Stimulated activated naive B cell treated with anti-CD40 and anti-IgM and Interleukin-4, amounts not matched to agents 10 μg/mL and 1 μg/mL and 100 μg/mL, for 72 hours (primary cell): Measurements from ENCODE around the gene IFI30.
A peak's percentile ranks its signal among the peaks of the same experiment; 100 is the strongest.

Source experiments
- ATAC-seq, 2 donors: fragments of 150-1000 bp; cut with Tn5 transposase; replicated peaks; 2 replicates each; pipeline ENCODE4 v1.10.0; 2021; ENCODE audit warnings: moderate library complexity in 1 of 2
- DNase-seq: peaks from one replicate; pipeline ENCODE4 v3.0.0; 2021
- H3K27ac Mint-ChIP-seq: one replicate; pipeline ENCODE4 v1.8.0; 2022; ENCODE audit warnings: mild to moderate bottlenecking, mixed read lengths
- H3K27me3 Mint-ChIP-seq, 2 donors: one replicate each; pipeline ENCODE4 v1.8.0; 2022; ENCODE audit warnings: mixed read lengths in 2 of 2
- H3K36me3 Mint-ChIP-seq, 2 donors: one replicate each; pipeline ENCODE4 v1.8.0; 2022; ENCODE audit warnings: mixed read lengths in 2 of 2, mild to moderate bottlenecking in 1 of 2
- H3K4me1 Mint-ChIP-seq, 2 donors: one replicate each; pipeline ENCODE4 v1.8.0; 2022; ENCODE audit warnings: mixed read lengths in 2 of 2, mild to moderate bottlenecking in 1 of 2
- H3K4me3 Mint-ChIP-seq, 2 donors: one replicate each; pipeline ENCODE4 v1.8.0; 2022; ENCODE audit warnings: mild to moderate bottlenecking in 2 of 2, mixed read lengths in 2 of 2, moderate library complexity in 1 of 2
- H3K9me3 Mint-ChIP-seq, 2 donors: one replicate each; pipeline ENCODE4 v1.8.0; 2022; ENCODE audit warnings: mixed read lengths in 2 of 2, mild to moderate bottlenecking in 1 of 2

Gene IFI30

DNA sequence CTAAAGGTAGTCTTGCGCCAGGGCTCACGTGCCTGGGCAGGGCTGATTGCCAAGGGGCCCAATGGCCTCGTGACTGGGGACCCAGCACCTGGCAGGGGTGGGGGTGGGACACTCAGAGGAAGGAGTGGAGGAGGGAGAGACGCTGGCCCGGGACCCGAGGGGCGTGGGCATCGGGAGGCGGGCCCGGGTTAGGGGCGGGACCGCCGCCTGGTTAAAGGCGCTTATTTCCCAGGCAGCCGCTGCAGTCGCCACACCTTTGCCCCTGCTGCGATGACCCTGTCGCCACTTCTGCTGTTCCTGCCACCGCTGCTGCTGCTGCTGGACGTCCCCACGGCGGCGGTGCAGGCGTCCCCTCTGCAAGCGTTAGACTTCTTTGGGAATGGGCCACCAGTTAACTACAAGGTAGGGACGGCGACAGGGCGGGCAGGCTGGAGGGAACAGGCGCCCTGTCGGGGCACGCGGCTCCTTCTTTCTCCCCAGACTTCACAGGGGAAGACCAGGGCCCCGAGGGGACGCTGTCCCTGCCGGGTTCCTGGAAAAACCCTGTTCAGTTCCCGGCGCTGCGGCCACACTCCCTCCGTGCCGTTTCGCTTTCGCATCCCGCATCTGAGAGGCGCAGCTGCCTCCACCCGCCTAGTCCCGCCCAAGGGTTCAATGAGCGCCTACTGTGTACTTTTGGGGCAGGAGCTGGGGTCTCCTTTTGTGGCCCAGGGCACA lies at the start of gene IFI30:
Gene IFI30, plus strand, starts transcription at position 242 of the 717 bp plus-strand sequence. Its CDS starts 29 bp downstream, at position 271.
- peaks cover 56 to 92% of the 10 kb centered on the region in 2 donors for H3K4me1 Mint-ChIP-seq
- H3K27ac Mint-ChIP-seq = peak within 1 kb of the TSS; percentile 99
- DNase-seq (peak; percentile 92), ATAC-seq (peak; percentile 65 to 72)
- H3K36me3 Mint-ChIP-seq = peaks cover 53 to 75% of the 10 kb centered on the region in 2 donors
- peak within 1 kb of the TSS; percentile 94 to 98 for H3K4me3 Mint-ChIP-seq
- H3K27me3 Mint-ChIP-seq = no peaks in the 10 kb centered on the region
- peaks cover 0 to 3% of the 10 kb centered on the region in 2 donors for H3K9me3 Mint-ChIP-seq

DNA sequence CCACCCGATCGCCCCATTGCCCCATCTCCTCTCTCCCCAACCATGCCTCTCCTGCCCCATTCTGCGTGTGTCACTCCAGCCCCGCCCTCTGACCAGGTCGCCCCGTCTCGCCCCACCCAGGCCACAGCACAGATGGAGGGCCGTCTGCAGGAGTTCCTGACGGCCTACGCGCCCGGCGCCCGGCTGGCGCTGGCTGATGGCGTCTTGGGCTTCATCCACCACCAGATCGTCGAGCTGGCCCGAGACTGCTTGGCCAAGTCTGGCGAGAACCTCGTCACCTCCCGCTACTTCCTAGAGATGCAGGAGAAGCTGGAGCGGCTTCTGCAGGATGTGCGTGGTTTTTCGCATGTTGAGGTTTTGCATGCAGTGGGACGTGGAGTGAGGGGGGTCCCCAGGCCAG lies 49.8 kb upstream of the IFI30 start:
- peaks cover 13 to 25% of the 10 kb centered on the region in 2 donors for H3K4me1 Mint-ChIP-seq
- no peak overlapping the region for H3K27ac Mint-ChIP-seq
- ATAC-seq = no peak
- peaks cover 41 to 57% of the 10 kb centered on the region in 2 donors for H3K36me3 Mint-ChIP-seq
- no peaks in the 10 kb centered on the region for H3K27me3 Mint-ChIP-seq
- H3K4me3 Mint-ChIP-seq = no peak overlapping the region
- DNase-seq = no peak
- H3K9me3 Mint-ChIP-seq = no peaks in the 10 kb centered on the region

DNA sequence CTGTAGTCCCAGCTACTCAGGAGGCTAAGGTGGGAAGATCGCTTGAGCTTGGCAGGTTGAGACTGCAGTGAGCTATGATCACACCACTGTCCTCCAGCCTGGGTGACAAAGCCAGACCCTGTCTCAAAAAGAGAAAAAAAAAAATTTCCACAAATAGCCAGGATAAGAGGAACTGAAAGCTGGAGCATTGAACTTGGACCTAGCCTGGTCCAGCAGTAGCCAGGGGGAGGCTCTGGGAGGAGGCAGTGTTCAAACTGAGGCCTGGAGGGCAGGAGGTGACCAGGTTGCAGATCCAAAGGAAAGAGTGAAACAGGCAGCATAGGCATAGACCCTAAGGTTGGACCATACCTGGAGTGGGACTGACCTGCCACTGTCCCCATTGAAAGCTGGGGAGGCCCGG lies 47.5 kb upstream of the IFI30 start:
- no peak for ATAC-seq
- Mint-ChIP-seq H3K4me3 (no peak overlapping the region), H3K9me3 (no peaks in the 10 kb centered on the region), H3K36me3 (peaks cover 59 to 67% of the 10 kb centered on the region in 2 donors), H3K27me3 (no peaks in the 10 kb centered on the region), H3K4me1 (peaks cover 0 to 7% of the 10 kb centered on the region in 2 donors), H3K27ac (peak overlapping the region; percentile 83)
- no peak for DNase-seq

DNA sequence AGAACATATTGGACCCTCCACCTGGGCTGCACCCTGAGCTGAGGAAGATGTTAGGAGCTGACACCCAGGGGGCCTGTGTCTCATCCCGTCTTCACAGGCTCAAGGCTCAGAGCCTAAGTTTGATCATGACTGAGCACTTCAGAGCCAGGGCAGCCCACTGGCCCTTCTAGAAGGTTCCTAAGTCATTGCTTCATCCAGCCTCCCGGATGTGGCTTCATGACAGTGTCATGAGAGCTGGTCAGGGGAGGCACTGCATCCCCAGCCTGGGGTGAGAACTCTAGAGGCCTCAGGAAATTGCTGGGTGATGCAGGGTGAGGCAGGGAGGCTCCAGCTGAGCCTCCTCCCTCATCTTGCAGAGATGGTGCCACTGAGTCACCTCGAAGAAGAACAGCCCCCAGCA lies 45.6 kb upstream of the IFI30 start:
- Mint-ChIP-seq H3K36me3 (peaks cover 55 to 66% of the 10 kb centered on the region in 2 donors), H3K27ac (no peak overlapping the region), H3K27me3 (no peaks in the 10 kb centered on the region), H3K9me3 (no peaks in the 10 kb centered on the region), H3K4me3 (no peak overlapping the region), H3K4me1 (peaks cover 0 to 5% of the 10 kb centered on the region in 2 donors)
- ATAC-seq (no peak), DNase-seq (no peak)

DNA sequence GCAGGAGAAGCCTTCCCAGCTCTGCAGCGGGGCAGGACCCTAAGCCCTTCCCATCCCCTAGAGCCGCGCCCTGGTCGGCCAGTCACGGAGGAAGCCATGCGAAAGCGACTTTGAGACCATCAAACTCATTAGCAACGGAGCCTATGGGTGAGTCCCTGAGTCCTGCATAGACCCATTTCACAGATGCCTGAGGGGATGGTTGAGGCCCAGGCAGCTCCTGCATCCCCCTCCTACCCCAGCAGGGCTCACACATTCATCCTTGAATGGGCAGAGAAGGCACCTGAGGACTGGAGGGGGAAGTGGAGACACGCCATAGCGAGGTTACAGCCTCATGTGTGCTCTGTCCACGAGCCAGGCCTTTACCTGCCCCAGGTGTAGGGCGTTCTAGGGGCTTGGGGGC lies 44.8 kb upstream of the IFI30 start:
- H3K27ac Mint-ChIP-seq = peak overlapping the region; percentile 71
- H3K27me3 Mint-ChIP-seq = no peaks in the 10 kb centered on the region
- peaks cover 0 to 5% of the 10 kb centered on the region in 2 donors for H3K4me1 Mint-ChIP-seq
- H3K4me3 Mint-ChIP-seq = no peak overlapping the region
- ATAC-seq (no peak), DNase-seq (no peak)
- peaks cover 48 to 60% of the 10 kb centered on the region in 2 donors for H3K36me3 Mint-ChIP-seq
- no peaks in the 10 kb centered on the region for H3K9me3 Mint-ChIP-seq

DNA sequence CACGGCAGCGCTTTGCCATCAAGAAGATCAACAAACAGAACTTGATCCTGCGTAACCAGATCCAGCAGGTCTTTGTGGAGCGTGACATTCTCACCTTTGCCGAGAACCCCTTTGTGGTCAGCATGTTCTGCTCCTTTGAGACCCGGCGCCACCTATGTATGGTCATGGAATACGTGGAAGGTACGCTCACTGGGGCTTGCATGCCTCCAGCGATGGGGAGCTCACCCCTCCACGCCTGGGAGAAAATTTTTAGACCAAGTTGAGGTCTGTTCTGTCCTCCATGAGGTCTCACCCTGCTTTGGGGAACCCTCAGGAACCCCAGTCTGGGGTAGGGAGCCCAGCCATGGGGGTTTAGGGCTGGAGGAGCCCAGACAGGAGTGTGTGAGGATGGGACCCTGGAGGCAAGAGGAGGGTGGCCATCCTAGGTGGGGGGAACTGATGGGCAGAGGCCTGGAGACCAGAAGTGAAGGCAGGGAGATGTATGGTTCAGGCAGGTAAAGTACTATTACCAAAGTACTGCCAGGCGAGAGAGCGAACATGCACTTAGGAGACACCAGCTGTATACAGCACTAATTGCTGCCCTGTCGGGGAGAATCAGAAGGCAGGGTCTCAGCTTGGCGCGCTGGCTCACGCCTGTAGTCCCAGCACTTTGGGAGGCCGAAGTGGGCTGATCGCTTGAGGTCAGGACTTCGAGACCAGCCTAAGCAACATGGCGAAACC lies 42.9 kb upstream of the IFI30 start:
- Mint-ChIP-seq H3K9me3 (no peaks in the 10 kb centered on the region), H3K4me1 (peaks cover 0 to 5% of the 10 kb centered on the region in 2 donors), H3K27ac (peak overlapping the region; percentile 80), H3K4me3 (no peak overlapping the region), H3K36me3 (peaks cover 54 to 64% of the 10 kb centered on the region in 2 donors), H3K27me3 (no peaks in the 10 kb centered on the region)
- no peak for ATAC-seq
- DNase-seq = no peak

DNA sequence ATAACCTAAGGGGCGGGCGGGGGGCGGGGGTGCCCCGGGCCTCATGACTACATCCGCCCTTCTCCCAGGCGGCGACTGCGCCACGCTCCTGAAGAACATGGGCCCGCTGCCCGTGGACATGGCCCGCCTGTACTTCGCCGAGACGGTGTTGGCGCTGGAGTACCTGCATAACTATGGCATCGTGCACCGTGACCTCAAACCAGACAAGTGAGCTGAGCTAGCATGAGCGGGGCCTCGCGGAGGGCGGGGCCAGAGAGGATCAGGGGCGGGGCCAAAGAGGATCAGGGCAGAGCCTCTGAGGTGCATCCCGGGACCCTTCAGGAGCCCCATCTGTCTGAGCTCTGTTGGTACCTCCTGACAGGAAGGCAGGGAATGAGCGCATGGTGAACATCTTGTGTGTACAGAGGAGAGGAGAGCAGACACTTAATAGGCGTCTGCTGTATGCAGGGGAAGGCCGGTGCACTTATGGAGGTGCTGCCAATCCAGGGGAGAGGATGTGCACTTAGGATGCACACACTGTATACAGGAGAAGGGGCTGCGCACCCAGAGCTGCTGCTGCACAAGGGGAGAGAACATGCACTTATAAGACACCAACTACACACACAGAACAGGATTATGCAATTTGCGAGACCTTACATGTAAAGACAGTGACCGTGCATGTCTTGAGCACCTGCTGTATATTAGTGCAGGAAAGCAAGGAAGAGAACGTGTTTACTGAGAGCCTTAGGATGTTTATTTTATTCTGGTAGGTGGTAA lies 41.6 kb upstream of the IFI30 start:
- H3K9me3 Mint-ChIP-seq = no peaks in the 10 kb centered on the region
- peaks cover 50 to 69% of the 10 kb centered on the region in 2 donors for H3K36me3 Mint-ChIP-seq
- H3K4me3 Mint-ChIP-seq = no peak overlapping the region
- ATAC-seq = peak in 1 of 2 donors; percentile 44
- H3K27ac Mint-ChIP-seq = no peak overlapping the region
- no peak for DNase-seq
- no peaks in the 10 kb centered on the region for H3K27me3 Mint-ChIP-seq
- no peaks in the 10 kb centered on the region for H3K4me1 Mint-ChIP-seq

DNA sequence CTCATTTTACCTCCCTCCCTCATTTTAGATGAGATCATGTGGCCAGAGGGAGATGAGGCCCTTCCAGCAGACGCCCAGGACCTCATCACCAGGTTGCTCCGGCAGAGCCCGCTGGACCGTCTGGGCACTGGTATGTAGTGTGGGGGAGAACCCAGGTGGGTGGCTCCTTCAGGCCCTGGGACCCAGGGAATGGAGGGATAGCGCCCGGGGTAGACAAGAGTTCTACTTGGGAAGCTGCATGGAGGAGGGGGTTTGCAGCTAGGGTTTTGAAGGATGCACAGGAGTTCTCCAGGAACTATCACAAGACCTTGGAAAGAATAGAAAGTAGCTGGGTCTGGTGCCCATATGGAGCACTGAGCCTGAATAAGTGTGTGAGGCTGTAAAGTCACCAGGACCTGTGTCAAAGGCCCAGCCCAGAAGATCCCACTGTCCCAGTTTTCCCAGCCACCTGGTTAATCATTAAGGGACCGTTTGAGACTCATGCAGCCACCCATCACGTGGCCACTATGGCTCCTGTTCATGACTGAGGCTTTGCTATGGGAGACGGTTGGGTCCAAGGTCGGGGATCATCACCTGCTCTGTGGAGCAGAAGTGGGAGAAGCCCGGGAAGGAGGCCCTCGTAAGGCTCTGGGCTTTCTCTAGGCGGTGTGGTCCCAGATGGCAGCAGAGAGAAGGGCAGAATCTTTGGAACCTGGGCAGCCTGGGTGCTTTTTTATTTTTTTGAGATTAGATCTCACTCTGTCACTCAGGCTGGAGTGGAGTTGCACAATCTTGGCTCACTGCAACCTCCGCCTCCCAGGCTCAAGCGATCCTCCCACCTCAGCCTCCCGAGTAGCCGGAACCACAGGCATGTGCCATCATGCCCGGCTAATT lies 37.7 kb upstream of the IFI30 start:
- Mint-ChIP-seq H3K4me1 (peaks cover 0 to 4% of the 10 kb centered on the region in 2 donors), H3K9me3 (peaks cover 2 to 4% of the 10 kb centered on the region in 2 donors), H3K27me3 (no peaks in the 10 kb centered on the region), H3K4me3 (no peak overlapping the region), H3K27ac (peak overlapping the region; percentile 79), H3K36me3 (peaks cover 39 to 63% of the 10 kb centered on the region in 2 donors)
- DNase-seq (no peak), ATAC-seq (no peak)

DNA sequence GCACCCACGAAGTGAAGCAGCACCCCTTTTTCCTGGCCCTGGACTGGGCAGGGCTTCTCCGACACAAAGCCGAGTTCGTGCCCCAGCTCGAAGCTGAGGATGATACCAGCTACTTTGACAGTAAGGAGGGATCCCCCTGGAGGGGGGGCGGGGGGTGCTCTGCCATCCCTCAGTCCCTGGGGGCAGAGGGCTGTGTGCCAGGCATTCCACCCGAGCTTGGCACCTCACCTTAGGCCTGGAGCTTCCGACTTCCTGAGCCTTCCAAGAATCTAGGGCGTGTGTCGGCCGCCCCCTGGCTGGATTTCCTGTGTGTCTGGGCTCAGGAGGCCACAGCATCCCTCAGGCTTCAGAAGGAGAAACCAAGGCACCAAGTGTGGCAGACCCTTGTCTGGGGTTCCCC lies 36.4 kb upstream of the IFI30 start:
- no peak for ATAC-seq
- Mint-ChIP-seq H3K4me1 (peaks cover 0 to 4% of the 10 kb centered on the region in 2 donors), H3K9me3 (peaks cover 2 to 4% of the 10 kb centered on the region in 2 donors), H3K36me3 (peaks cover 42 to 64% of the 10 kb centered on the region in 2 donors), H3K4me3 (no peak overlapping the region), H3K27ac (no peak overlapping the region), H3K27me3 (no peaks in the 10 kb centered on the region)
- no peak for DNase-seq

DNA sequence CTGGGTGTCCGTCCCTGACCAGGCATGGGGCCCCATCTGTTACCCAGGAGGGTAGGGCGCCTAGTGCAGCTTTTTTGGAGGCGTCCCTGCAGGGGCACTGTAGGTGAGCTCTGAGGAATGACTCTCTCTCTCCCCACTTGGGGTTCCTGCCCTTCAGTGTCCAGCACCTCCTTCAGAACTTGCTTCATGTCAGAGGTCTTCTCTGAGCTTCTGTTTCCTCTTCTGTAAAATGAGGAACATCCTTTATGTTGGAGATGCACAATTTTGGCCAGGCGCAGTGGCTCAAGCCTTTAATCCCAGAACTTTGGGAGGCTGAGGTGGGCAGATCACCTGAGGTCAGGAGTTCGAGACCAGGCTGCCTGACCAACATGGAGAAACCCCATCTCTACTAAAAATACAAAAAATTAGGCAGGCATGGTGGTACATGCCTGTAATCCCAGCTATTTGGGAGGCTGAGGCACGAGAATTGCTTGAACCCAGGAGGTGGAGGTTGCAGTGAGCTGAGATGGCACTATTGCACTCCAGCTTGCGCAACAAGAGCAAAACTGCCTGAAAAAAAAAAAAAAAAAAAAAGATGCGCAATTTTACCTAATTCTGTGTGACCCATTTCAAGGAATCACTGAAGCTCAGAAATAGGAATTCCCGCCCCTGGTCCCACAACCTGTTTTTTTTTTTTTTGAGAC lies 35.8 kb upstream of the IFI30 start:
- peaks cover 2 to 4% of the 10 kb centered on the region in 2 donors for H3K9me3 Mint-ChIP-seq
- peaks cover 40 to 60% of the 10 kb centered on the region in 2 donors for H3K36me3 Mint-ChIP-seq
- peaks cover 0 to 4% of the 10 kb centered on the region in 2 donors for H3K4me1 Mint-ChIP-seq
- DNase-seq = no peak
- H3K4me3 Mint-ChIP-seq = no peak overlapping the region
- ATAC-seq = no peak
- H3K27me3 Mint-ChIP-seq = no peaks in the 10 kb centered on the region
- peak overlapping the region; percentile 20 for H3K27ac Mint-ChIP-seq

DNA sequence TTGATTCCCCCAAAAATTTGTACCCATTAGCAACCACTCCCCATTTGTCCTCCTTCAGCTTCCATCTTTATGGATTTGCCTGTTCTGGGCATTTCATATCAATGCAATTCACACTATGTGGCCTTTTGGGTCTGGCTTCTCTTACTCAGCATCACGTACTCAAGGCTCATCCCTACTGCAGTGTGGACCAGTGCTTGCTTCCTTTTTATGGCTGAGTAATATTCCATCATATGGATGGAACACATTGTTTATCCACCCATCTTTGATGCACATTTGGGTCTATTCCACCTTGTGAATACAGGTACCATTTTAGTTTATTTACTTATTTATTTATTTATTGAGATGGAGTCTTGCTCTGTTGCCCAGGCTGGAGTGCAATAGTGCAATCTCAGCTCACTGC lies 33.1 kb upstream of the IFI30 start:
- Mint-ChIP-seq H3K9me3 (peaks cover 2 to 4% of the 10 kb centered on the region in 2 donors), H3K27ac (no peak overlapping the region), H3K4me1 (peaks cover 0 to 4% of the 10 kb centered on the region in 2 donors), H3K27me3 (no peaks in the 10 kb centered on the region), H3K4me3 (no peak overlapping the region), H3K36me3 (peaks cover 51 to 72% of the 10 kb centered on the region in 2 donors)
- no peak for DNase-seq
- ATAC-seq = no peak

DNA sequence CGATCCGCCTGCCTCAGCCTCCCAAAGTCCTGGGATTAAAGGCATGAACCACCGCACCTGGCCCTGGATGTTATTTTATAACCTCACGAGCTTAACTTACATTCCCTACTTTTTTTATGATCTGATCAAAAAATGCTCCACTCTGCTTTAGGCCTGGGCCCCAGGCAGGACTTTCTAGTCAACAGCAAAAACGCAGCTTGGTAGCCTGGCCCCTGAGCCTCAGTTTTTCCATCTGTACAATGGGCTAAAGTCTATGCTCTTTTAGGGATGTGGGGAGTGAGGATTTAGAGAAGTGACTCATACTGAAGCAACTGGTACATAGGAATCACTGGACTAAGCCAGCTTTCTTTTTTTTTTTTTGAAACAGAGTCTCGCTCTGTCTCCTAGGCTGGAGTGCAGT lies 32.6 kb upstream of the IFI30 start:
- Mint-ChIP-seq H3K9me3 (peaks cover 2 to 4% of the 10 kb centered on the region in 2 donors), H3K27me3 (no peaks in the 10 kb centered on the region), H3K36me3 (peaks cover 52 to 72% of the 10 kb centered on the region in 2 donors), H3K4me1 (peaks cover 0 to 4% of the 10 kb centered on the region in 2 donors), H3K4me3 (no peak overlapping the region), H3K27ac (no peak overlapping the region)
- ATAC-seq (no peak), DNase-seq (no peak)

DNA sequence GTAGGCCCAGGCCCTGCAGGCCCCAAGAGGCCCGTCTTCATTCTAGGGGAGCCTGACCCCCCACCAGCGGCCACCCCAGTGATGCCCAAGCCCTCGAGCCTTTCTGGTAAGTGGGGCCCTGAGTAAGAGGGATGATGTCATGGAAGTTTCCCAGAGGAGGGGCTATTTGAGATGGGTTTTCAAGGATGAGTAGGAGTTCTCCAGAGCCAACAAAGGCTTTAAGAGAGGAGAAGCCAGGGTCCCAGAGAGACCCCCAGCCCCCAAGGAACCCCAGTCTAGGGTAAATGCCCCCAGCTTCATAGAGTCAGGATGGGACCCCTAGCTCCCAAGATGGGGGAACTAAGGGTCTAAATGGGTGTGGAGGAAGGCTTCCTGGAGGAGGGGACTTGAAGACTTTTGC lies 29.7 kb upstream of the IFI30 start:
- no peak for DNase-seq
- Mint-ChIP-seq H3K27ac (peak overlapping the region; percentile 71), H3K9me3 (peaks cover 2 to 4% of the 10 kb centered on the region in 2 donors), H3K27me3 (no peaks in the 10 kb centered on the region), H3K4me3 (no peak overlapping the region), H3K4me1 (peaks cover 7 to 11% of the 10 kb centered on the region in 2 donors), H3K36me3 (peaks cover 67 to 74% of the 10 kb centered on the region in 2 donors)
- no peak for ATAC-seq
